Measurements from ENCODE around the gene KMT5C.

The KMT5C gene

DNA sequence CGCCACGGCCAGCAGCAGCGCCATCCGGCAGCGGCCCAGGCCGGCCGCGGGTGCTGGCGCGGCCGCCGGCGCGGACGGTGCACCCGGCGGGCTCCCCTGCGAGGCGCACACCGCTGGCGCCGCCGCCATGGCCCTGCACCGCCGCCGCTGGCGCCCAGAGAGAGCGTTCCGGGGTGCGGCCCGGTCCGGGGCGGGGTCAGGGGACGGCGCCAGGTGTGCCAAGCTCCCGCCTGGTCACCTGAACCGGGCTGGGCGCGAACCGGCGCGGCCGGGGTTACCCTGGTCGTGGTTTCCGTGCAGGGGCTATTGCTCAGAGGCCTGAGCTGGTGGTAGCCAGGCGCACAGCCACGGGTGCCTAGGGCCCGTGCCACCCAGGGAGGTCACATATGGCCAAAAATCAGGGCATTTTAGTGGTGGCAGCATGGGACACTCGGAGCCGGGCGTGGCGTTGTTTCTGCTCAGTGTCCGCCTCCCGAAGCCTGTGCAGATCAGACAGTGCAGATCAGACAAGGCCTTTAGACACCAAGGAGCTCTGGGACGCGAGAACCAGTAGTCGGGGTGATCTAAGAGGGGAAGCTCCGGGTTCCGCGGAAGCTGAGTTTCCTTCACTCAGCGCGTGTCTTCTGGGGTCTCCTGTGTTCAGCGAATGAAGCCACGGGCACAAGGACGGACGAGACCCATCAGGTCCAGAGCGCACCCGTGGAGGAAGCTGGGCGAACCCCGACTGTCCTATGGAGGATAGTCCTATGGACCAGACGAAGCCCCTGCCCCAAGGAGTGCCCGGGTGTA is 44.6 kb downstream of the KMT5C start, which contains the start of gene TMEM238:
TMEM238 (minus strand) TSS at position 162 of the 789 bp plus-strand sequence; CDS start at position 129, 33 bp downstream.
- Mint-ChIP-seq H3K36me3 (ENCODE audit: insufficient read depth) (peaks cover 50% of the 10 kb centered on the region), H3K27me3 (no peaks in the 10 kb centered on the region), H3K4me1 (ENCODE audit: low read depth in 2 of 2) (peaks cover 51 to 59% of the 10 kb centered on the region in 2 donors), H3K4me3 (peak within 1 kb of the TSS; percentile 94 to 97), H3K9me3 (no peaks in the 10 kb centered on the region), H3K27ac (peak within 1 kb of the TSS; percentile 96 to 99)
- peak in 1 of 3 experiments; percentile 29 for DNase-seq
- no peak for ATAC-seq (replicated peaks)

DNA sequence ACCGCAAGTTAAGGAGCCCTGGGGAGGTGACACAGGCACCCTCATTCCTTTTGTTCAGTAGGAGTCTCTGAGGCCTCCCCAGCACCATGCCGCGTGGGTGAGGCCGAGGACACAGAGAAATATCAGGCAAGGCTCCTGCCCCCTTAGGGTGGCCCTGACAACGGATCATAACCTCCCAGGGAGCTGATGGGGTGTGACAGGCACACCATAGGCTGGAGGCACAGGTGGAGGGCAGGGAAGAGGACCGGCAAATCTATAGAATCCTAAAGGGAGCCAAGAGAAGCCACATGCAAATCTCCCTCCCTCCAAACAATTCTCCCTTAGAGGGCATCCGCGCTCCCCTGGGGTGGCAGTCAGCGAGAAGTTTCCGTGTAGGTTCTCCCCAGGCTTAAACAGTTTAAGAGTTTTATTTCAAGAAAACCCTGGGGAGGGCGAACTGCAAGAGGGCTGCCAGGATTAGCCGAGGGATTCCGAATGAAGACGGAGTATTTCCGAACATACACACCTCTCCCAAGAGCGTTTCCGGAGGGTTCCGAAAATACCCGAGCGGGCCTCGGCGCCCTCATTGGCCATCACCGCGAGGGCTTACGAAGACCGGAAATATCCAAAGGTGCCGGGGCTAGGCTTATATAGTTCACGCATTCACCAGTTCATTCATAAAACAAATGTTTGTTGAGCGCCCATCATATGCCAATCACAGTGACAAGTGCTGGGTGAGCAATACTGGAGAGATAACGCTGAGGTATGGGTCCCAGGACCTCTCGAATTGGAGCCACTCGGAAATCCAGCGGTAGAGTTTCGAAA is 45.4 kb downstream of the KMT5C start:
- H3K36me3 Mint-ChIP-seq (ENCODE audit: insufficient read depth): peaks cover 53% of the 10 kb centered on the region

DNA sequence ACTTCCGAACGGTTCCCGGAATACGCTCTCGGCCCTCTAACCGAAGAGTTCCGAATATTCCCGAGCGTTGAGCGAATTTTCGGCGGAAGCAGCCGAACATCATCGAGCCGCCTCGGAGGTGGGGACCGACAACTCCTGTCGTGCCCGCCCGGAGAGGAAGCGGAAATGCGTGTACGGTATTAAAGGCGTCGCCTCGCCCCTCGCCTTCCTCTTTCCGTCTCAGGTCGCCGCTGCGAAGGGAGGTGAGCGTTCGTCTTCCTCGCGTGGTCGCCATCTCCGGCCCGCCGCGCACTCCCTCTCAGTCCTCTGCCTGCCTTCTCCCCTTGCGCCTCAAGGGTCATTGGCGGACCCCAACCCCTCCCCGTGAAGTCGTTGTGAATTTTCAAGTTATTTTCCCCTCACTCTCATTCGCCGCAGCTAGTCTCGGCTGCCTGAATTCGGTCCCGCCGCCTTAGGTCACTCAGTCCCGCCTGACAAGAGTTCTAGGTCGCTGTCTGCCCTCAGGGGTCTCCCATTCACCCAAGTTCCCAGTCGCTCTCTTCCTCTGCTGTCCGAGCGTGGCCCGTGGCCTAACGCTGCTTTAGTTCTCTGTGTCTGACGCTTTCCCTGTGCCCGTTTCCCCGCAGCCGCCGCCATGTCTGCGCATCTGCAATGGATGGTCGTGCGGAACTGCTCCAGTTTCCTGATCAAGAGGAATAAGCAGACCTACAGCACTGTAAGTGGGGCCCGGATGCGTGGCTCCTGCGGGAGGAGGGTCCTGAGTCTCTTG is 46.2 kb downstream of the KMT5C start, which contains the start of gene RPL28:
RPL28 (plus strand) TSS at position 209 of the 769 bp plus-strand sequence; CDS start at position 635, 426 bp downstream.
- Mint-ChIP-seq H3K9me3 (no peaks in the 10 kb centered on the region), H3K4me1 (ENCODE audit: low read depth in 2 of 2) (peaks cover 66 to 75% of the 10 kb centered on the region in 2 donors), H3K4me3 (peak within 1 kb of the TSS; percentile 94 to 97), H3K36me3 (ENCODE audit: insufficient read depth) (peaks cover 61% of the 10 kb centered on the region), H3K27me3 (no peaks in the 10 kb centered on the region), H3K27ac (peak within 1 kb of the TSS; percentile 96 to 99)
- ATAC-seq (replicated peaks): peak; percentile 74
- peak; percentile 99 to 100 (median 100) for DNase-seq

More for the DNA sequence above, 45.4 kb downstream of the KMT5C start:
- Mint-ChIP-seq H3K4me1 (ENCODE audit: low read depth in 2 of 2) (peaks cover 59 to 67% of the 10 kb centered on the region in 2 donors), H3K4me3 (peak overlapping the region; percentile 94 to 97), H3K27me3 (no peaks in the 10 kb centered on the region), H3K27ac (peak overlapping the region; percentile 96 to 99), H3K9me3 (no peaks in the 10 kb centered on the region)
- peak; percentile 94 to 97 (median 96) for DNase-seq
- ATAC-seq (replicated peaks): peak; percentile 75

DNA sequence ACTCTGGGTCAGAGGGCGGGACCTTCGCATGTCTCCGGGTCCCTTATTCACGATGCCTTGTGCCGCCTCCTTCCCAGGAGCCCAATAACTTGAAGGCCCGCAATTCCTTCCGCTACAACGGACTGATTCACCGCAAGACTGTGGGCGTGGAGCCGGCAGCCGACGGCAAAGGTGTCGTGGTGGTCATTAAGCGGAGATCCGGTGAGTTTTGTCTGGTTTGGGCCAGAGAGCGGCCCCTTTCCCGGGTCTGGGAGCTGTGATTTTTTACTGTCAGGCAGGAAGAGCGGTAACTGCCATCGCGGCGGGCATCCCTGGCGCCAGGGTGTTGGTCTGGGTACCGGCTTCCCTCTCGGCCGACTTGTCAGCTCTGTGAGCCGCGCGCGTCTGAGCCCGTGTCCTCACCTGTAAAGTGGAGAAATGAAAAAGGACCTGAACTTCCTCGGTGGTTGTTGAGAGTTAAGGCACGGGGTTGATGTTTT is 46.9 kb downstream of the KMT5C start:
- no peak for DNase-seq

DNA sequence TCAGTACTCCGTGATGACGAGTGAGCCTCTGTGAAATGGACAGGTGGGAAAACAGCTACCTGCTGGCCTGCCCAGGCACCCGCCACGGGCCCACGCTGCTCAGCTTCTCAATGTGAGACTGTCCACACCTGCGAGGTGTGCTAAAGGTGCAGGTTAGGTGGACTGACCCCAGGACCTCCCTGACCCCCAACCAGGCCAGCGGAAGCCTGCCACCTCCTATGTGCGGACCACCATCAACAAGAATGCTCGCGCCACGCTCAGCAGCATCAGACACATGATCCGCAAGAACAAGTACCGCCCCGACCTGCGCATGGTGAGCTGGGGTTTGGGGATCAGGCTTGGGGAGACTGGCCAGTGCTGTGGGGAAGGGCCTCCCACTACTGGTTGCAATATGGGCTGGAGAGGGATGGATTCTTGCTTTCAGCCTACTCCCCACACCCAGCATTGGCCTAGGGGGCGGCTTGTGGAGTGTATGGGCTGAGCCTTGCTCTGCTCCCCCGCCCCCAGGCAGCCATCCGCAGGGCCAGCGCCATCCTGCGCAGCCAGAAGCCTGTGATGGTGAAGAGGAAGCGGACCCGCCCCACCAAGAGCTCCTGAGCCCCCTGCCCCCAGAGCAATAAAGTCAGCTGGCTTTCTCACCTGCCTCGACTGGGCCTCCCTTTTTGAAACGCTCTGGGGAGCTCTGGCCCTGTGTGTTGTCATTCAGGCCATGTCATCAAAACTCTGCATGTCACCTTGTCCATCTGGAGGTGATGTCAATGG is 48.2 kb downstream of the KMT5C start:
- no peak for ATAC-seq (replicated peaks)
- H3K36me3 Mint-ChIP-seq (ENCODE audit: insufficient read depth): peaks cover 70% of the 10 kb centered on the region

More for the DNA sequence above, 46.9 kb downstream of the KMT5C start:
- Mint-ChIP-seq H3K36me3 (ENCODE audit: insufficient read depth) (peaks cover 66% of the 10 kb centered on the region), H3K27me3 (no peaks in the 10 kb centered on the region), H3K4me3 (peak overlapping the region; percentile 94 to 97), H3K27ac (peak overlapping the region; percentile 96 to 99), H3K9me3 (no peaks in the 10 kb centered on the region), H3K4me1 (ENCODE audit: low read depth in 2 of 2) (peaks cover 66 to 75% of the 10 kb centered on the region in 2 donors)
- ATAC-seq (replicated peaks): no peak

DNA sequence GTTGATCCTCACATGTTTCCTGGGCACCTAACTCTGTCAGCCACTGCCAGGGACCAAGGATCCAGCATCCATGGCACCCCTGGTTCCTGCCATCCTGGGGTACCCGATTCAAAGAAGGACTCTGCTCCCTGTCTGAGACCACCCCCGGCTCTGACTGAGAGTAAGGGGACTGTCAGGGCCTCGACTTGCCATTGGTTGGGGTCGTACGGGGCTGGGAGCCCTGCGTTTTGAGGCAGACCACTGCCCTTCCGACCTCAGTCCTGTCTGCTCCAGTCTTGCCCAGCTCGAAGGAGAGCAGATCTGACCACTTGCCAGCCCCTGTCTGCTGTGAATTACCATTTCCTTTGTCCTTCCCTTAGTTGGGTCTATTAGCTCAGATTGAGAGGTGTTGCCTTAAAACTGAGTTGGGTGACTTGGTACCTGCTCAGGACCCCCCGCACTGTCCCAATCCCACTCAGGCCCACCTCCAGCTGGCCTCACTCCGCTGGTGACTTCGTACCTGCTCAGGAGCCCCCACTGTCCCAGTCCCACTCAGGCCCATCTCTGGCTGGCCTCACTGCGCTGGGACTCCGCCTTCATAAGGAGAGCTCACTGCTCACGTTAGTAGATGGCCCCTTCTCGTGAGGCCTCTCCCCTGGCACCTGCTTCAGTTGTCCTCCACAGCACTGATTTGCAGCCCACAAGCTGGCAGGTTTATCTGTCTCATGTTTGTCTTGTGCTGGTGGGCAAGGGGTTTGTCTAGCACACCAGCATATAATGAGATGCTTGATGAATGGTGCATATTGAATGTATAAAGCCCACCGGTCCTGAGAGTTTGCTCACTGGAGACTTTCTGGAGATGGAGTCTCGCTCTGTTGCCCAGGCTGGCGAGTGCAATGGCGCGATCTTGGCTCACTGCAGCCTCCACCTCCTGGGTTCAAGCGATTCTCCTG is 50.0 kb downstream of the KMT5C start:
- ATAC-seq (replicated peaks) (no peak), DNase-seq (no peak)
- H3K4me1 Mint-ChIP-seq (ENCODE audit: low read depth in 2 of 2): peaks cover 49 to 53% of the 10 kb centered on the region in 2 donors
- H3K9me3 Mint-ChIP-seq: no peaks in the 10 kb centered on the region
- H3K27me3 Mint-ChIP-seq: no peaks in the 10 kb centered on the region
- H3K36me3 Mint-ChIP-seq (ENCODE audit: insufficient read depth): peaks cover 72% of the 10 kb centered on the region
- peak overlapping the region; percentile 27 to 97 for H3K4me3 Mint-ChIP-seq
- H3K27ac Mint-ChIP-seq: peak overlapping the region; percentile 84 to 99

More for the DNA sequence above, 48.2 kb downstream of the KMT5C start:
- Mint-ChIP-seq H3K4me3 (peak overlapping the region; percentile 94 to 97), H3K9me3 (no peaks in the 10 kb centered on the region), H3K4me1 (ENCODE audit: low read depth in 2 of 2) (peaks cover 58 to 61% of the 10 kb centered on the region in 2 donors), H3K27me3 (no peaks in the 10 kb centered on the region), H3K27ac (peak overlapping the region; percentile 96 to 99)
- no peak for DNase-seq

DNA sequence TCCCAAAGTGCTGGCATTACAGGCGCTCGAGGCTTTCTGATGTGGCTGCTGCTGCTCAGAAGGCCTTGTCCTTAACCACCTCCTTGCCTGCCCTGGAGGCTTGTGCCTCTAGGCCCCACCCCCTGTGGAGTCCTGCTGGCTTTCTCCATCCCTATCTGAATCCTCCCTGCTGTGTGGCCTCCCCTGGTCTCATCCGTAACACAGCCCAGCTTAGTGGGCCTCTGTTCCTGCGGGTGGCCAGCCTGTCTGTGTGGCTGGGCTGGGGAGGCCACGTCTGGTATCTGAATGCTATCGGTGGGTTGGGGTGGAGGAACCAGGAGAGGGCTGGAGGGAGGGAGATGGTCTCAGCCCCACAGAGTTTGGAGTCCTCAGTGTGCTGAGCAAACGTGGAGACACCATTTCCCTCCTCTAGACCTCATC is 50.8 kb downstream of the KMT5C start:
- H3K9me3 Mint-ChIP-seq: no peaks in the 10 kb centered on the region
- ATAC-seq (replicated peaks) (no peak), DNase-seq (no peak)
- H3K4me3 Mint-ChIP-seq: peak overlapping the region in 1 of 2 donors; percentile 97
- peaks cover 46 to 47% of the 10 kb centered on the region in 2 donors for H3K4me1 Mint-ChIP-seq (ENCODE audit: low read depth in 2 of 2)
- H3K36me3 Mint-ChIP-seq (ENCODE audit: insufficient read depth): peaks cover 66% of the 10 kb centered on the region
- peak overlapping the region; percentile 84 to 99 for H3K27ac Mint-ChIP-seq
- H3K27me3 Mint-ChIP-seq: no peaks in the 10 kb centered on the region

DNA sequence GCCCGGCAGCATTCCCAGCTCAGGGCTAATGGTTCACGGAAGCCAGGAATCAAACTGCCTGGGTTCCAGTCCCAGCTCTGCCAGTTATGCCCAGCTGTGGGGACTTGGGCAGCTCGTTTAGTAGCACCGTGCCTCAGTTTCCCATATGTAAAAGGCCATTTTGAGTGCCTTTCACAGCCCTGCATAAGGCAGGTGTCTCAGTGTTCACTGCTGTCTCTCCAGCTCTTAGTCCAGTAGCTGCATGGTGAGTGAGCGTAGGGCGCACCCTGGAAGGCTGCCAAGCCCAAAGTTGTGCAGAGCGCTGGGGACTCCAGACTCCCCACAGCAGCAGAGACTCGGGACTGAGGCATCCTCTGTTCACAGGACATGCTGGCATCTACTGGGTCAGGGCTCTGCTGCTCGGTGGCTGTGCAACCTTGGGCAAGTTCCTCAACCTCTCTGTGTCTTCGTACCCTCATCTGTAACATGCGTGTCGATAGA is 51.6 kb downstream of the KMT5C start:
- DNase-seq (no peak), ATAC-seq (replicated peaks) (no peak)
- Mint-ChIP-seq H3K27me3 (no peaks in the 10 kb centered on the region), H3K36me3 (ENCODE audit: insufficient read depth) (peaks cover 59% of the 10 kb centered on the region), H3K4me3 (no peak overlapping the region), H3K4me1 (ENCODE audit: low read depth in 2 of 2) (peaks cover 40 to 41% of the 10 kb centered on the region in 2 donors), H3K27ac (peak overlapping the region; percentile 84 to 99), H3K9me3 (no peaks in the 10 kb centered on the region)

DNA sequence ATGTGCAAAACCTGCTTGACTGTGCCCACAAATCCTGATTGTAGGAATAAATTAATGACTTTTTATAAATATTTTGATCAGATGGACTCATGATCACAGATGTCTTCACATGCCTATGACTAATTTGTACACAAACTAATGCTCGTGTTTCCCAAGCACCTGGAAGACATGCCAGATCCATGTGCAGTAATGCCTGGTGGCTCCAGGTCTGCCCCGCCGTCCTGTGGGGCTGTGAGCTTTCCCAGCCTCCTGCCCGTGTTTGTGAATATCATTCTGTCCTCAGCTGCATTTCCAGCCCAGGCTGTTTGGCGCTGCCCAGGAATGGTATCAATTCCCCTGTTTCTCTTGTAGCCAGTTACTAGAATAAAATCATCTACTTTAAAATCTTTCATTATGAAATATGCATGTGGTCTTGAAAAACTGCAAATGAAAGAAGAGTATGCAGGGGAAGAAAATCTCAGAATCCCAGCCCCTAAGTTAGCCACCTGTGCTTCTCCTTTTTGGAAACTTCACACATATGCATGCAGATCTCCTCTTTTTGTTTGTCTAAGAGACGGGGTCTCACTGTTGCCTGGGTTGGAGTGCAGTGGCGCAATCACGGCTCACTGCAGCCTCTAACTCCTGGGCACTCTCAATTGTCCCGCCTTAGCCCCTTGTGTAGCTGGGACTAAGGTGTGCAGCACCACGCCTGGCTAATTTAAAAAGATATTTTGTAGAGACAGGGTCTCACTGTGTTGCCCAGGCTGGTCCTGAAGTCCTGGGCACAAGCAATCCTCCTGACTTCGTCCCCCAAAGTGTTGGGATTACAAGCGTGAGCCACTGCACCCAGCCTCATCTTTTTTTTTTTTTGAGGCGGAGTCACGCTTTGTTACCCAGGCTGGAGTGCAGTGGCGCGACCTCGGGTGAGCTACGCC is 52.3 kb downstream of the KMT5C start:
- DNase-seq: no peak
- no peak overlapping the region for H3K4me3 Mint-ChIP-seq
- no peaks in the 10 kb centered on the region for H3K27me3 Mint-ChIP-seq
- H3K4me1 Mint-ChIP-seq (ENCODE audit: low read depth in 2 of 2): peaks cover 33 to 34% of the 10 kb centered on the region in 2 donors
- no peak for ATAC-seq (replicated peaks)
- no peaks in the 10 kb centered on the region for H3K9me3 Mint-ChIP-seq
- peak overlapping the region in 1 of 2 donors; percentile 99 for H3K27ac Mint-ChIP-seq
- peaks cover 58% of the 10 kb centered on the region for H3K36me3 Mint-ChIP-seq (ENCODE audit: insufficient read depth)

DNA sequence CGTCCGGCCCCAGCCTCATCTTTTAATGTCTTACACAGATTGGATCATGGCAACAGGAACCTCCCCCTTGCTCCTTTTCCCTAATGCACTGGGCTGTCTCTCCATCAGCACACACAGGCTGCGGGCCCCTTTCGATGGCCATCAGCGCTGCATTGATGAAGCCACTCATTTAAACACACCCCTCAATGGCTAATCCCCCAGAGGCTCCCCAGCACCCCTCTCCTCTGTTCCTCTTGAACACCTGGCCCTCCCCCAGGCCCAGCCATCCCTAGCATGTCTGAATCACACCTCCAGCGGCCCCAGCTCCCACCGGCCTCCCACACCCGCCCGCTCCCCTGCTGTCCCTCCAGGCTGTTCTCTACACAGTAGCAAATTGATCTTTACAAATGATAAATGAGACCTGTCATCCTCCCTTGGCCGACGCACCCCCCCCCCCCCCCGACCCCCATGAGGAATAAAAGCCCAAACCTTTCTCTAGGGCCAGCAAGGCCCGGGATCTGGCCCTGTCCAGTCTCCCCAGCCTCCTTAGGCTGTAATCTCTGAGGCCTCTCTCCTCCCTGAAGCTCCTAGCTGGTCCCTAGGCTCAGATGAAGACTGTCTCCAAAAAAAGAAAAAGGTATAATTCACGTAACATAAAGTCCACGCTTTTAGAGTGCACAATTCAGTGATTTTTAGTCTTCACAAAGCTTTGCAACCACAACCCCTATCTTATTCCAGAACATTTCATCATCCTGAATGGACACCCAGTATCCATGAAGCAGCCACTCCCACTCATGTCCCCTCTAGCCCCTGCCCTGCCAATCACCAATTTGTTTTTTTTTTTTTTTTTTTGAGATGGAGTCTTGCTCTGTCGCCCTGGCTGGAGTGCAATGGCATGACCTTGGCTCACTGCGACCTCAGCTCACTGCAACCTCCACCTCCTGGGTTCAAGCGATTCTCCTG is 53.4 kb downstream of the KMT5C start:
- Mint-ChIP-seq H3K27me3 (no peaks in the 10 kb centered on the region), H3K36me3 (ENCODE audit: insufficient read depth) (peaks cover 52% of the 10 kb centered on the region), H3K4me1 (ENCODE audit: low read depth in 2 of 2) (peaks cover 25 to 26% of the 10 kb centered on the region in 2 donors), H3K4me3 (peak overlapping the region in 1 of 2 donors; percentile 10), H3K9me3 (no peaks in the 10 kb centered on the region), H3K27ac (peak overlapping the region in 1 of 2 donors; percentile 99)
- no peak for ATAC-seq (replicated peaks)
- DNase-seq: no peak

Measured in effector memory CD8-positive, alpha-beta T cell (primary cell).